Measurements from ENCODE around the gene ABCA1.

Gene ABCA1

GRCh38 chr9:104872656-104873488, 55.1 kb downstream of the ABCA1 start:
- TF ChIP-seq MAX (IDR thresholded peaks at IDR 0.05; ENCODE audit: low read depth, low read length) (no peak), CTCF (IDR thresholded peaks at IDR 0.05; ENCODE audit: low read depth, low read length) (no peak), MYC (IDR thresholded peaks at IDR 0.05; ENCODE audit: low read depth, low read length) (no peak), POLR2A (IDR thresholded peaks at IDR 0.05; ENCODE audit: extremely low read depth, insufficient read length) (no peak)
- H3K4me3 ChIP-seq (ENCODE audit: low read depth, low read length): no peak overlapping the region
- DNase-seq (ENCODE audit: low read depth): peak; percentile 71

DNA sequence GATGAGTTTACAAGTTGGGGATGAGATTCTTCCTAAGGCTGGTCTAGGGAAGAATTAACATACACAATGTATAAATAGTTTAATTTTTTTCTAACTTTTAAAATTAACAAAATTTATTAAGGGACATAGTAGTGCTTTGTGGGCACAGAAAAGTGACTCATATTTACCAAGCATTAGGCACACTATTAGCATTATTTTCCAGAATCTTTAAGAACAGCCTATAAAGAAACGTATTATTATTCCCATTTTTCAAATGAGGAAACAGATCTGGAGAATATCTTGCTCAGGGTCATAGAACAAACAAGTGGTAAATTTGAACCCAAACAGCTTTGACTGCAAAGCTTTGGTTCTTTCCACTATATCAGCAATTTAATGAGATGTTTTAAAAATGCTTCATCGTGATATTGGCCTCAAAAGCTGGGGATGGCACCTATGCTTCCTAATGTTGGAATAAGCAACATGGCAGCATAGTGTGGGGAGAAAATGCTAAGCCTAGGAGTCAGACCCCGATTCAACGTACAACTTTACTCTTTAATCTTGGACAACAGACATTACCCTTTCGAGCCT, 55.9 kb downstream of the ABCA1 start:
- H3K4me3 ChIP-seq (ENCODE audit: low read depth, low read length): no peak overlapping the region
- TF ChIP-seq CTCF (IDR thresholded peaks at IDR 0.05; ENCODE audit: low read depth, low read length): no peak
- no peak for TF ChIP-seq POLR2A (IDR thresholded peaks at IDR 0.05; ENCODE audit: extremely low read depth, insufficient read length)
- no peak for TF ChIP-seq MYC (IDR thresholded peaks at IDR 0.05; ENCODE audit: low read depth, low read length)
- TF ChIP-seq MAX (IDR thresholded peaks at IDR 0.05; ENCODE audit: low read depth, low read length): no peak
- no peak for DNase-seq (ENCODE audit: low read depth)

DNA sequence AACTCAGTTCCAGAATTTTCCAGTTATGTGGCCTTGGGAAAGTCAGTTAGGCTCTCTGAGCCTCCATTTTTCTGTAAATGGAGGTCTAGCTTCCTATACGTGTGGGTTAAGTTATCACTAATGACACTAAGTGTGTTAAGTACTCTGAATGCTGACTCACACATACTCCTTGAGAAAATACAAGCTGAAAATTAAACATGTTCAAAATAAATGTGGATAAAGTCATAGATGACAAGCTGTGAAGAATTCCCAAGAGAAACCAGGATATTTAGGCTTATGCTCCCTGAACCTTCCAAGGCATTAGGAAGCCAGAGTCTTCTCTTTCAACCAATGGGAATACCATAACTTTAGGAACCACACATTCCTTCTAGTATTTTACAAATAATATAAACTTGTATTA, 58.1 kb downstream of the ABCA1 start:
- H3K4me3 ChIP-seq (ENCODE audit: low read depth, low read length): no peak overlapping the region
- no peak for TF ChIP-seq MYC (IDR thresholded peaks at IDR 0.05; ENCODE audit: low read depth, low read length)
- no peak for TF ChIP-seq POLR2A (IDR thresholded peaks at IDR 0.05; ENCODE audit: extremely low read depth, insufficient read length)
- no peak for TF ChIP-seq CTCF (IDR thresholded peaks at IDR 0.05; ENCODE audit: low read depth, low read length)
- TF ChIP-seq MAX (IDR thresholded peaks at IDR 0.05; ENCODE audit: low read depth, low read length): no peak
- DNase-seq (ENCODE audit: low read depth): no peak

- DNase-seq (ENCODE audit: low read depth): peak; percentile 84
- peak; percentile 71 for TF ChIP-seq MYC (IDR thresholded peaks at IDR 0.05; ENCODE audit: low read depth, low read length)
- TF ChIP-seq POLR2A (IDR thresholded peaks at IDR 0.05; ENCODE audit: extremely low read depth, insufficient read length): no peak
- no peak for TF ChIP-seq CTCF (IDR thresholded peaks at IDR 0.05; ENCODE audit: low read depth, low read length)
- peak; percentile 70 for TF ChIP-seq MAX (IDR thresholded peaks at IDR 0.05; ENCODE audit: low read depth, low read length)
These were observed 59.1 kb downstream of the ABCA1 start for GRCh38 chr9:104868687-104869404.

DNA sequence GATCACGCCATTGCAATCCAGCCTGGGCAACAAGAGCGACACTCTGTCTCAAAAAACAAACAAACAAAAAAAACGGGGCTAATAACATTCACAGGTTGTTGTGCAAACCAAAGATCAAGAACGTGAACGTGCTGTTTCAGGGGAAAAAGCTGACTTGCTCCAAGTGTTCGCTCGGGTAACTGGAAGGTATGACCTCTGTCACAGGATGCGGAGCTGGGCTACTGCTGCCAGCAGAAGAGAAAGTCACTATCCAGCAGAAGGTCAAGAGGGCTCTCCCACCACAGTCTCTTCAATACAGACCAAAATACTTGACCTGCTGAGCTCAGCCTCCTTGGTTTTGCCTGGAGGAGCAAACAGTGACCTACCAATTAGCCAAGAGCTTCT, 59.7 kb downstream of the ABCA1 start:
- no peak for DNase-seq (ENCODE audit: low read depth)
- no peak overlapping the region for H3K4me3 ChIP-seq (ENCODE audit: low read depth, low read length)
- TF ChIP-seq MAX (IDR thresholded peaks at IDR 0.05; ENCODE audit: low read depth, low read length) (no peak), CTCF (IDR thresholded peaks at IDR 0.05; ENCODE audit: low read depth, low read length) (no peak), MYC (IDR thresholded peaks at IDR 0.05; ENCODE audit: low read depth, low read length) (no peak), POLR2A (IDR thresholded peaks at IDR 0.05; ENCODE audit: extremely low read depth, insufficient read length) (no peak)

More at GRCh38 chr9:104868687-104869404, 59.1 kb downstream of the ABCA1 start:
- H3K4me3 ChIP-seq (ENCODE audit: low read depth, low read length): no peak overlapping the region

Data from NB4 (cell line).